Lower leg skin (tissue), 4 donors: ENCODE measurements around the gene SLC15A1. TPM values are rescaled to one million over a fixed set of nuclear protein-coding genes. Genes with fewer than 3 reads are reported as not detected.

Experiments used
- DNase-seq, 2 donors: peaks; one replicate each; pipeline ENCODE4 v3.0.0-alpha.2; 2019; ENCODE audit warnings: low spot score in 2 of 2
- H3K4me3 ChIP-seq: fragments of 200-600 bp; sonication (generic); 2 replicates; pipeline ENCODE4 v1.5.1; 2017; ENCODE audit warnings: mild to moderate bottlenecking, low read depth; ENCODE audit not compliant: poor library complexity, severe bottlenecking
- CTCF ChIP-seq, 3 donors: fragments of 450-650 bp; IDR thresholded peaks; one replicate each; pipeline ENCODE4 v1.5.1; 2016; ENCODE audit warnings: antibody characterized with exemption in 3 of 3, mild to moderate bottlenecking in 3 of 3, moderate library complexity in 2 of 3
- POLR2A ChIP-seq, 2 donors: fragments of 450-650 bp; IDR thresholded peaks; one replicate each; pipeline ENCODE4 v1.6.1; 2016 to 2017; ENCODE audit warnings: antibody characterized with exemption in 2 of 2, mild to moderate bottlenecking in 1 of 2, moderate library complexity in 1 of 2
- WGBS, 2 donors: methylation state at CpG; one replicate each; pipeline ENCODE4 v1.1.5; 2018; 5-methylcytosine and 5-hydroxymethylcytosine counted together
- intact Hi-C: fragments of 100-400 bp; cut with DNase I; formaldehyde crosslinking; loops from one replicate; pipeline ENCODE4 v1.15.0; 2023; ENCODE audit warnings: low total_unique reads
- total RNA-seq, 4 donors: library from RNA; depleted of rRNA; stranded (reverse); fragments of >200 nt; gene quantifications; one replicate each; pipeline ENCODE4 v1.1.0, GENCODE V29; 2016

SLC15A1 gene
- total RNA-seq, 4 donors from 2014 or later = 31.0 to 70.9 (median 40.1) TPM

- no peak for DNase-seq
- H3K4me3 ChIP-seq = no peak overlapping the region
- intact Hi-C loops = no loop called here
- TF ChIP-seq CTCF (IDR thresholded peaks at IDR 0.05) (no peak), POLR2A (IDR thresholded peaks at IDR 0.05) (no peak)
- WGBS, 2 donors = 82 to 84% methylated on average over 7 of the region's 7 CpGs
Observed at GRCh38 chr13:98719527-98720250, 32.8 kb downstream of the SLC15A1 start.

- no peak for DNase-seq
- TF ChIP-seq POLR2A (IDR thresholded peaks at IDR 0.05) (no peak), CTCF (IDR thresholded peaks at IDR 0.05) (no peak)
- H3K4me3 ChIP-seq = no peak overlapping the region
- 90 to 94% methylated on average over 6 of the region's 6 CpGs for WGBS, 2 donors
- intact Hi-C loops = no loop called here
Observed at GRCh38 chr13:98717891-98718290, 34.6 kb downstream of the SLC15A1 start.

GRCh38 chr13:98717256-98717655 lies 35.2 kb downstream of the SLC15A1 start:
- no peak for DNase-seq
- TF ChIP-seq CTCF (IDR thresholded peaks at IDR 0.05) (no peak), POLR2A (IDR thresholded peaks at IDR 0.05) (no peak)
- H3K4me3 ChIP-seq = no peak overlapping the region
- 60 to 67% methylated on average over 5 of the region's 5 CpGs for WGBS, 2 donors
- intact Hi-C loops = no loop called here

- 90 to 93% methylated on average over 7 of the region's 7 CpGs for WGBS, 2 donors
- TF ChIP-seq CTCF (IDR thresholded peaks at IDR 0.05) = no peak
- no peak for TF ChIP-seq POLR2A (IDR thresholded peaks at IDR 0.05)
Observed at GRCh38 chr13:98710521-98710920, 42.0 kb downstream of the SLC15A1 start.

GRCh38 chr13:98707281-98707999 lies 45.0 kb downstream of the SLC15A1 start:
- no peak overlapping the region for H3K4me3 ChIP-seq
- no peak for DNase-seq
- intact Hi-C loops = no loop called here
- TF ChIP-seq POLR2A (IDR thresholded peaks at IDR 0.05) = no peak
- TF ChIP-seq CTCF (IDR thresholded peaks at IDR 0.05) = no peak
- WGBS, 2 donors = 95 to 98% methylated on average over 7 of the region's 7 CpGs

More at GRCh38 chr13:98710521-98710920, 42.0 kb downstream of the SLC15A1 start:
- no peak overlapping the region for H3K4me3 ChIP-seq
- no peak for DNase-seq
- intact Hi-C loops = no loop called here
